Activated CD4-positive, alpha-beta T cell treated with anti-CD3 and anti-CD28 coated beads, Interleukin-10, Interleukin-2, amounts not matched to agents 100 ng/mL and 50 ng/mL, durations not matched to agents 16 hours and 8 hours (primary cell): ENCODE measurements around the gene SP1.

Source experiments
- DNase-seq: peaks from one replicate; pipeline ENCODE4 v3.0.0-alpha.2; 2020

The SP1 gene

GRCh38 chr12:53452159-53453077, 72.4 kb downstream of the SP1 start:
- peak; percentile 76 for DNase-seq

- DNase-seq = no peak
Observed at GRCh38 chr12:53453953-53454640, 74.1 kb downstream of the SP1 start.

GRCh38 chr12:53454707-53455106, 74.7 kb downstream of the SP1 start:
- no peak for DNase-seq

- no peak for DNase-seq
Observed at GRCh38 chr12:53456654-53457366, 76.8 kb downstream of the SP1 start.

- no peak for DNase-seq
Observed at GRCh38 chr12:53459097-53459496, 79.1 kb downstream of the SP1 start.

GRCh38 chr12:53461059-53461458, 81.1 kb downstream of the SP1 start:
- no peak for DNase-seq

GRCh38 chr12:53461591-53461990, 81.6 kb downstream of the SP1 start:
- DNase-seq = no peak

GRCh38 chr12:53462935-53463334, 83.0 kb downstream of the SP1 start:
- DNase-seq = no peak

GRCh38 chr12:53463802-53464560, 84.0 kb downstream of the SP1 start:
- no peak for DNase-seq

- no peak for DNase-seq
Observed at GRCh38 chr12:53464685-53465418, 84.9 kb downstream of the SP1 start.

- DNase-seq = no peak
Observed at GRCh38 chr12:53465679-53466078, 85.7 kb downstream of the SP1 start.
